IMR-90 (cell line): ENCODE data around the gene GRB2. TPM values are rescaled to one million over a fixed set of nuclear protein-coding genes. Genes with fewer than 3 reads are reported as not detected.

Experiments
- ATAC-seq: fragments of 200-7000 bp; cut with Tn5 transposase; 2 replicates; pipeline ENCODE4 v1.9.1; 2020; ENCODE audit warnings: low read depth, mild to moderate bottlenecking, moderate library complexity
- BruUV-seq: library from RNA; stranded (reverse); fragments of 400-500 nt; replicated peaks from 2 replicates; lab custom pipeline; 2021; lab: Mats Ljungman, UMichigan
- CTCF ChIA-PET: fragments of 300-600 bp; formaldehyde crosslinking; extraction: SDS; loops from one replicate; lab custom pipeline; 2021; ENCODE audit warnings: antibody characterized with exemption; lab: Yijun Ruan, JAX
- POLR2A ChIA-PET: fragments of 300-600 bp; sonication (Branson Sonifier 250); formaldehyde crosslinking; loops from one replicate; lab custom pipeline; 2022; ENCODE audit warnings: antibody characterized with exemption; ENCODE audit not compliant: unreplicated experiment; lab: Charles Lee
- DNase-seq: peaks from one replicate; pipeline ENCODE4 v3.0.0; 2013
- H2AFZ ChIP-seq: replicated peaks from 2 replicates; pipeline ENCODE3; 2013; ENCODE audit warnings: low read length, mild to moderate bottlenecking; ENCODE audit not compliant: poor library complexity
- H2AK5ac ChIP-seq: 2 replicates; pipeline ENCODE4 v1.6.1; 2013; ENCODE audit warnings: low read depth, low read length, inconsistent platforms
- H2AK9ac ChIP-seq: replicated peaks from 2 replicates; pipeline ENCODE3; 2013; ENCODE audit warnings: mild to moderate bottlenecking, low read depth, low read length, moderate library complexity; ENCODE audit not compliant: poor library complexity
- H2BK120ac ChIP-seq: 2 replicates; pipeline ENCODE4 v1.6.1; 2013; ENCODE audit warnings: low read depth, low read length, inconsistent platforms
- H2BK15ac ChIP-seq: 3 replicates; pipeline ENCODE4 v1.6.1; 2013; ENCODE audit warnings: low read depth, low read length, inconsistent platforms
- H2BK20ac ChIP-seq: 2 replicates; pipeline ENCODE4 v1.6.1; 2013; ENCODE audit warnings: low read depth, mild to moderate bottlenecking, inconsistent platforms, low read length, moderate library complexity
- H2BK5ac ChIP-seq: 2 replicates; pipeline ENCODE4 v1.6.1; 2013; ENCODE audit warnings: mild to moderate bottlenecking, low read depth, low read length, inconsistent platforms; ENCODE audit not compliant: poor library complexity, severe bottlenecking
- H3K14ac ChIP-seq: replicated peaks from 2 replicates; pipeline ENCODE4 v1.6.1; 2013; ENCODE audit warnings: low read depth, low read length, inconsistent platforms
- H3K18ac ChIP-seq: 2 replicates; pipeline ENCODE4 v1.6.1; 2013; ENCODE audit warnings: low read depth, low read length, control low read depth
- H3K23ac ChIP-seq: 2 replicates; pipeline ENCODE4 v1.6.1; 2013; ENCODE audit warnings: low read depth, low read length, inconsistent platforms
- H3K27ac ChIP-seq: 2 replicates; pipeline ENCODE4 v1.5.1; 2013; ENCODE audit warnings: mild to moderate bottlenecking, control low read depth, low read length; ENCODE audit not compliant: insufficient read depth
- H3K27me3 ChIP-seq: 2 replicates; pipeline ENCODE4 v1.6.1; 2013; ENCODE audit warnings: low read length; ENCODE audit not compliant: control insufficient read depth, insufficient read depth
- H3K36me3 ChIP-seq: 2 replicates; pipeline ENCODE4 v1.6.1; 2013; ENCODE audit warnings: low read length, mixed read lengths; ENCODE audit not compliant: control insufficient read depth, insufficient read depth
- H3K4ac ChIP-seq: 2 replicates; pipeline ENCODE4 v1.6.1; 2013; ENCODE audit warnings: low read depth, low read length, inconsistent platforms
- H3K4me1 ChIP-seq: 2 replicates; pipeline ENCODE4 v1.6.1; 2013; ENCODE audit warnings: low read length, mixed read lengths; ENCODE audit not compliant: control insufficient read depth, insufficient read depth
- H3K4me2 ChIP-seq: 2 replicates; pipeline ENCODE4 v1.6.1; 2013; ENCODE audit warnings: low read depth, mild to moderate bottlenecking, control low read depth, low read length, moderate library complexity
- H3K4me3 ChIP-seq: 2 replicates; pipeline ENCODE4 v1.5.1; 2013; ENCODE audit warnings: low read depth, mild to moderate bottlenecking, control low read depth, low read length, moderate library complexity; ENCODE audit not compliant: insufficient read depth
- H3K56ac ChIP-seq: 2 replicates; pipeline ENCODE4 v1.6.1; 2013; ENCODE audit warnings: low read length, inconsistent platforms; ENCODE audit not compliant: insufficient read depth; ENCODE audit errors: extremely low read depth
- H3K79me1 ChIP-seq, 2 experiments: 2 replicates each; pipeline ENCODE4 v1.6.1; 2013; ENCODE audit warnings: low read length in 2 of 2, inconsistent platforms in 1 of 2, low read depth in 1 of 2
- H3K9ac ChIP-seq: 2 replicates; pipeline ENCODE4 v1.6.1; 2013; ENCODE audit warnings: low read depth, low read length, control low read depth
- H3K9me1 ChIP-seq: 2 replicates; pipeline ENCODE4 v1.6.1; 2013; ENCODE audit warnings: low read length, inconsistent platforms; ENCODE audit not compliant: insufficient read depth
- H3K9me3 ChIP-seq: 2 replicates; pipeline ENCODE4 v1.6.1; 2013; ENCODE audit warnings: low read length; ENCODE audit not compliant: control insufficient read depth, insufficient read depth
- H4K20me1 ChIP-seq: 2 replicates; pipeline ENCODE4 v1.6.1; 2013; ENCODE audit warnings: low read length, inconsistent platforms; ENCODE audit not compliant: insufficient read depth
- H4K5ac ChIP-seq: 2 replicates; pipeline ENCODE4 v1.6.1; 2013; ENCODE audit warnings: mild to moderate bottlenecking, low read depth, low read length, control low read depth
- H4K8ac ChIP-seq, 2 experiments: 2 replicates each; pipeline ENCODE4 v1.6.1; 2013; ENCODE audit warnings: low read depth in 2 of 2, low read length in 2 of 2, control low read depth in 1 of 2, inconsistent platforms in 1 of 2
- H4K91ac ChIP-seq: 2 replicates; pipeline ENCODE4 v1.6.1; 2013; ENCODE audit warnings: low read depth, low read length, inconsistent platforms; ENCODE audit not compliant: insufficient read depth
- BHLHE40 ChIP-seq: fragments of 150-350 bp; IDR thresholded peaks from 2 replicates; pipeline ENCODE4 v1.6.1; 2016; ENCODE audit warnings: mild to moderate bottlenecking, low read depth, low read length
- CEBPB ChIP-seq: IDR thresholded peaks from 2 replicates; pipeline ENCODE4 v1.6.1; 2012; ENCODE audit warnings: low read depth, low read length, improper control_type of control experiment
- CHD1 ChIP-seq: IDR thresholded peaks from 2 replicates; pipeline ENCODE4 v1.6.1; 2012; ENCODE audit warnings: low read depth, low read length, improper control_type of control experiment
- FOS ChIP-seq: fragments of 150-350 bp; IDR thresholded peaks from 2 replicates; pipeline ENCODE4 v1.6.1; 2016; ENCODE audit warnings: low read depth, low read length
- MAFK ChIP-seq: IDR thresholded peaks from 2 replicates; pipeline ENCODE4 v1.6.1; 2012; ENCODE audit warnings: low read depth, low read length, improper control_type of control experiment
- MAZ ChIP-seq: IDR thresholded peaks from 2 replicates; pipeline ENCODE4 v1.6.1; 2012; ENCODE audit warnings: low read depth, mild to moderate bottlenecking, low read length, improper control_type of control experiment, moderate library complexity, borderline replicate concordance
- MXI1 ChIP-seq: IDR thresholded peaks from 2 replicates; pipeline ENCODE4 v1.6.1; 2012; ENCODE audit warnings: low read depth, mild to moderate bottlenecking, low read length, moderate library complexity, borderline replicate concordance
- NFE2L2 ChIP-seq: fragments of 150-350 bp; IDR thresholded peaks from 2 replicates; pipeline ENCODE4 v1.6.1; 2016; ENCODE audit warnings: low read depth, mild to moderate bottlenecking, low read length
- POLR2A ChIP-seq: IDR thresholded peaks from 2 replicates; pipeline ENCODE4 v1.6.1; 2012; ENCODE audit warnings: mild to moderate bottlenecking, low read depth, low read length
- RAD21 ChIP-seq: IDR thresholded peaks from 2 replicates; pipeline ENCODE4 v1.6.1; 2012; ENCODE audit warnings: low read length, improper control_type of control experiment
- RCOR1 ChIP-seq: IDR thresholded peaks from 2 replicates; pipeline ENCODE4 v1.6.1; 2012; ENCODE audit warnings: mild to moderate bottlenecking, low read length, improper control_type of control experiment; ENCODE audit not compliant: insufficient replicate concordance
- RFX5 ChIP-seq: IDR thresholded peaks from 2 replicates; pipeline ENCODE4 v1.8.0; 2012; ENCODE audit warnings: low read depth, mild to moderate bottlenecking, low read length, moderate library complexity
- SMC3 ChIP-seq: fragments of 150-350 bp; IDR thresholded peaks from 2 replicates; pipeline ENCODE4 v1.6.1; 2016; ENCODE audit warnings: low read depth, mild to moderate bottlenecking, antibody characterized with exemption, low read length, moderate library complexity
- WGBS, 2 experiments: methylation state at CpG; one replicate each; pipeline versions ENCODE4 v1.1.5 to v1.1.7; 2013; ENCODE audit warnings: missing lambda C conversion rate in 2 of 2; ENCODE audit not compliant: insufficient read length in 1 of 2; ENCODE audit errors: extremely low coverage in 2 of 2; 5-methylcytosine and 5-hydroxymethylcytosine counted together
- dilution Hi-C: fragments of 300-500 bp; cut with HindIII; formaldehyde crosslinking; loops from one replicate; pipeline ENCODE4 v1.14.3; 2018; ENCODE audit warnings: low sequenced_read_pairs; ENCODE audit not compliant: unreplicated experiment
- in situ Hi-C: fragments of 300-500 bp; cut with MboI; formaldehyde crosslinking; loops from 3 replicates; pipeline ENCODE4 v1.14.3; 2019; ENCODE audit warnings: low sequenced_read_pairs, inconsistent platforms, mixed read lengths
- intact Hi-C: fragments of 100-400 bp; cut with micrococcal nuclease; formaldehyde crosslinking; loops from 2 replicates; pipeline ENCODE4 v1.10.0; 2022
- polyA plus RNA-seq, 3 experiments: library from polyadenylated mRNA; depleted of rRNA; stranded (reverse); fragments of >200 nt; gene quantifications; 2 replicates each; pipeline ENCODE4 v1.2.3, GENCODE V29; 2012; ENCODE audit warnings: low replicate concordance in 1 of 3
- total RNA-seq: library from RNA; depleted of rRNA; stranded (reverse); fragments of >200 nt; gene quantifications from 2 replicates; pipeline ENCODE4 v1.2.3, GENCODE V29; 2012
- TF ChIP-seq, protein P1 (sequence below): fragments of 150-350 bp; IDR thresholded peaks from 2 replicates; pipeline ENCODE4 v1.6.1; 2017; ENCODE audit warnings: mild to moderate bottlenecking, antibody characterized with exemption, low read length, low read depth
- TF ChIP-seq, protein P2 (sequence below): fragments of 150-350 bp; IDR thresholded peaks from 2 replicates; pipeline ENCODE4 v1.6.1; 2016; ENCODE audit warnings: low read depth, mild to moderate bottlenecking, low read length, moderate library complexity, borderline replicate concordance
- TF ChIP-seq, protein P3 (sequence below): conservative IDR thresholded peaks from 2 replicates; pipeline ENCODE4 v1.5.1; 2012; ENCODE audit warnings: mild to moderate bottlenecking, low read depth, low read length, improper control_type of control experiment

The GRB2 gene
- total and polyA plus RNA-seq, 2 of the 4 experiments (the other 2 are of a cell fraction), result 49.3 to 62.1 TPM

DNA sequence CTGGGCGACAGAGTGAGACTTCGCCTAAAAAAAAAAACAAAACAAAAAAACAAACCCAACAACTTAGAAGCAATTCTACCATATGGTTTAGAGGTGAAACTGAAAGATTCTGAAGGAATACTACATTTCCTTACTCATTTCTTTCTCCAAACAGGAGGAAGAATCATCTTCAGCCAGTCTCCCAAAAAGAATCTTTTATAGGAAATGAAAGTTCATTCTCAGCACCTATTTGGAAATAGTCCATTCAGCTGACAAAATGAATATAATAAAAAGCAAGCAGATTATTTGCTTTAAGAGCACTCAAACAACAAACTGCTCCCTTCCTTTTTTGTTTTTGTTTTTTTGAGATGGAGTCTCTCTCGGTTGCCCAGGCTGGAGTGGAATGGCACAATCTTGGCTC is 17.7 kb downstream of the GRB2 start:
- no TSS peak for BruUV-seq
- H3K23ac ChIP-seq, result no peak overlapping the region
- TF ChIP-seq RAD21 (no peak), CHD1 (no peak), NFE2L2 (no peak), POLR2A (no peak), MXI1 (no peak), MAZ (no peak), RFX5 (no peak), MAFK (no peak), RCOR1 (no peak), SMC3 (no peak), BHLHE40 (no peak), CEBPB (no peak), FOS (no peak)
- TF ChIP-seq, protein P1, sequence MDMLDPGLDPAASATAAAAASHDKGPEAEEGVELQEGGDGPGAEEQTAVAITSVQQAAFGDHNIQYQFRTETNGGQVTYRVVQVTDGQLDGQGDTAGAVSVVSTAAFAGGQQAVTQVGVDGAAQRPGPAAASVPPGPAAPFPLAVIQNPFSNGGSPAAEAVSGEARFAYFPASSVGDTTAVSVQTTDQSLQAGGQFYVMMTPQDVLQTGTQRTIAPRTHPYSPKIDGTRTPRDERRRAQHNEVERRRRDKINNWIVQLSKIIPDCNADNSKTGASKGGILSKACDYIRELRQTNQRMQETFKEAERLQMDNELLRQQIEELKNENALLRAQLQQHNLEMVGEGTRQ, result no peak
- TF ChIP-seq, protein P2, sequence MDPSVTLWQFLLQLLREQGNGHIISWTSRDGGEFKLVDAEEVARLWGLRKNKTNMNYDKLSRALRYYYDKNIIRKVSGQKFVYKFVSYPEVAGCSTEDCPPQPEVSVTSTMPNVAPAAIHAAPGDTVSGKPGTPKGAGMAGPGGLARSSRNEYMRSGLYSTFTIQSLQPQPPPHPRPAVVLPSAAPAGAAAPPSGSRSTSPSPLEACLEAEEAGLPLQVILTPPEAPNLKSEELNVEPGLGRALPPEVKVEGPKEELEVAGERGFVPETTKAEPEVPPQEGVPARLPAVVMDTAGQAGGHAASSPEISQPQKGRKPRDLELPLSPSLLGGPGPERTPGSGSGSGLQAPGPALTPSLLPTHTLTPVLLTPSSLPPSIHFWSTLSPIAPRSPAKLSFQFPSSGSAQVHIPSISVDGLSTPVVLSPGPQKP, result no peak
- TF ChIP-seq, protein P3, sequence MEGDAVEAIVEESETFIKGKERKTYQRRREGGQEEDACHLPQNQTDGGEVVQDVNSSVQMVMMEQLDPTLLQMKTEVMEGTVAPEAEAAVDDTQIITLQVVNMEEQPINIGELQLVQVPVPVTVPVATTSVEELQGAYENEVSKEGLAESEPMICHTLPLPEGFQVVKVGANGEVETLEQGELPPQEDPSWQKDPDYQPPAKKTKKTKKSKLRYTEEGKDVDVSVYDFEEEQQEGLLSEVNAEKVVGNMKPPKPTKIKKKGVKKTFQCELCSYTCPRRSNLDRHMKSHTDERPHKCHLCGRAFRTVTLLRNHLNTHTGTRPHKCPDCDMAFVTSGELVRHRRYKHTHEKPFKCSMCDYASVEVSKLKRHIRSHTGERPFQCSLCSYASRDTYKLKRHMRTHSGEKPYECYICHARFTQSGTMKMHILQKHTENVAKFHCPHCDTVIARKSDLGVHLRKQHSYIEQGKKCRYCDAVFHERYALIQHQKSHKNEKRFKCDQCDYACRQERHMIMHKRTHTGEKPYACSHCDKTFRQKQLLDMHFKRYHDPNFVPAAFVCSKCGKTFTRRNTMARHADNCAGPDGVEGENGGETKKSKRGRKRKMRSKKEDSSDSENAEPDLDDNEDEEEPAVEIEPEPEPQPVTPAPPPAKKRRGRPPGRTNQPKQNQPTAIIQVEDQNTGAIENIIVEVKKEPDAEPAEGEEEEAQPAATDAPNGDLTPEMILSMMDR, result no peak
- no peaks in the 10 kb centered on the region for H3K9me3 ChIP-seq
- H2AK9ac ChIP-seq, result no peak overlapping the region
- peaks cover 10% of the 10 kb centered on the region for H3K36me3 ChIP-seq
- H3K9ac ChIP-seq, result no peak overlapping the region
- DNase-seq (no peak), ATAC-seq (no peak)
- H3K56ac ChIP-seq, result no peak overlapping the region
- no peak overlapping the region for H2BK5ac ChIP-seq
- H3K4me3 ChIP-seq, result no peak overlapping the region
- in situ Hi-C loops, result no loop called here
- no peak overlapping the region for H3K4ac ChIP-seq
- intact Hi-C loops, result no loop called here
- no peak overlapping the region for H3K18ac ChIP-seq
- POLR2A ChIA-PET, result no interaction called here
- H2AFZ ChIP-seq, result no peak overlapping the region
- no CpG with 5 or more reads among the region's 3 CpGs for WGBS, 2 experiments
- no peak overlapping the region for H3K27ac ChIP-seq
- H4K20me1 ChIP-seq, result peaks cover 57% of the 10 kb centered on the region
- no peak overlapping the region for H3K4me2 ChIP-seq
- H3K79me1 ChIP-seq, result peaks cover 14 to 73% of the 10 kb centered on the region in 2 experiments
- H2BK20ac ChIP-seq, result no peak overlapping the region
- H4K91ac ChIP-seq, result no peak overlapping the region
- no peaks in the 10 kb centered on the region for H3K27me3 ChIP-seq
- dilution Hi-C loops, result no loop called here
- H3K9me1 ChIP-seq, result peaks cover 15% of the 10 kb centered on the region
- no peak overlapping the region for H3K14ac ChIP-seq
- no peak overlapping the region for H2BK120ac ChIP-seq
- H3K4me1 ChIP-seq, result peaks cover 4% of the 10 kb centered on the region
- no peak overlapping the region for H2AK5ac ChIP-seq
- H4K5ac ChIP-seq, result no peak overlapping the region
- no peak overlapping the region for H4K8ac ChIP-seq
- CTCF ChIA-PET, result no interaction called here
- H2BK15ac ChIP-seq, result no peak overlapping the region
